PFSK-1 (cell line): ENCODE measurements around the gene MAML2.
A peak's percentile ranks its signal among the peaks of the same experiment; 100 is the strongest.

Experiments used
- FOXP2 ChIP-seq: optimal IDR thresholded peaks from 2 replicates; pipeline ENCODE3; 2011; ENCODE audit warnings: borderline replicate concordance, control low read depth, inconsistent platforms; ENCODE audit not compliant: insufficient read depth; ENCODE audit errors: extremely low read length, extremely low read depth
- POLR2AphosphoS5 ChIP-seq: IDR thresholded peaks from 2 replicates; pipeline ENCODE4 v1.6.1; 2012; ENCODE audit warnings: low read depth, mild to moderate bottlenecking, control low read depth, low read length, moderate library complexity
- SIN3A ChIP-seq: IDR thresholded peaks from 2 replicates; pipeline ENCODE4 v1.6.1; 2012; ENCODE audit warnings: mild to moderate bottlenecking, low read length, moderate library complexity, borderline replicate concordance; ENCODE audit not compliant: insufficient read depth
- TAF1 ChIP-seq: IDR thresholded peaks from 2 replicates; pipeline ENCODE4 v1.6.1; 2012; ENCODE audit warnings: low read length, control low read depth, borderline replicate concordance; ENCODE audit not compliant: insufficient read depth
- TF ChIP-seq, protein P1 (sequence below), 2 experiments: IDR thresholded peaks; 2 replicates each; pipeline versions ENCODE4 v1.6.1 to v1.8.0; 2011 to 2012; ENCODE audit warnings: low read depth in 2 of 2, low read length in 2 of 2, control low read depth in 1 of 2, inconsistent platforms in 1 of 2, mild to moderate bottlenecking in 1 of 2, moderate library complexity in 1 of 2; ENCODE audit not compliant: insufficient read depth in 1 of 2

Gene MAML2

DNA sequence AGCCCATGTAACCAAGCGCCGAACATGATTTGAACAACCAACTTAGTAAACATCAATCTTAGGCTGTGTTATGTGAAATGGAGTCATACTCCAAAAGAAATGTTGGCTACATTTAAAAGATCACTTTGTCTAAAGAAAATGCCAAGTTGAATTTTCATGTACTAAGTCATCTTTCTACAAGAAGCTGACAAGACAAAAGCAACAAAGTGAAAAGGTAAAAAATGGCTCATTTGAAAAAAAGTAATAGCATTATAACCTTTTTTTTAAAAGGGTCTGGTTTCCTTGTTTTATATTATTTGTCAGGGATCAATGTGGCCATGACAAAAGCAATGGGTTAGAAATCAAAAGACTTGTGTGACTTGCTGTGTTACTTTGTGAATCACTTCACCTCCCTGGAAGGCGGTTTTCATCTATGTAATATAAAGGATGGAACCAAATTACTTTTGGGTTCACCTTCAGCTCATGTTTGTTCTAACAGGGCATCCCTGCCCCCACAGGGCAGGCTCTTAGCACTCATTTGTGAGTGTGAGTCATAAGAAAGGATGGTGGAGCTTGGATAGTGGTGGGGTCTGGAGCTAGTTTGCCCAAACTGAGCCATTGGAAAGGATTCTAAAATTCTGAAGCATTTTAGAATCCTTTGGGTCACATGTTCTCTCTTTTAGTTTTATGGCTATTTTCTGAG, 287.1 kb downstream of the MAML2 start:
- TF ChIP-seq SIN3A (no peak), POLR2AphosphoS5 (no peak), FOXP2 (no peak), TAF1 (no peak; the same call in 1 of the 2 replicates)
- TF ChIP-seq, protein P1, sequence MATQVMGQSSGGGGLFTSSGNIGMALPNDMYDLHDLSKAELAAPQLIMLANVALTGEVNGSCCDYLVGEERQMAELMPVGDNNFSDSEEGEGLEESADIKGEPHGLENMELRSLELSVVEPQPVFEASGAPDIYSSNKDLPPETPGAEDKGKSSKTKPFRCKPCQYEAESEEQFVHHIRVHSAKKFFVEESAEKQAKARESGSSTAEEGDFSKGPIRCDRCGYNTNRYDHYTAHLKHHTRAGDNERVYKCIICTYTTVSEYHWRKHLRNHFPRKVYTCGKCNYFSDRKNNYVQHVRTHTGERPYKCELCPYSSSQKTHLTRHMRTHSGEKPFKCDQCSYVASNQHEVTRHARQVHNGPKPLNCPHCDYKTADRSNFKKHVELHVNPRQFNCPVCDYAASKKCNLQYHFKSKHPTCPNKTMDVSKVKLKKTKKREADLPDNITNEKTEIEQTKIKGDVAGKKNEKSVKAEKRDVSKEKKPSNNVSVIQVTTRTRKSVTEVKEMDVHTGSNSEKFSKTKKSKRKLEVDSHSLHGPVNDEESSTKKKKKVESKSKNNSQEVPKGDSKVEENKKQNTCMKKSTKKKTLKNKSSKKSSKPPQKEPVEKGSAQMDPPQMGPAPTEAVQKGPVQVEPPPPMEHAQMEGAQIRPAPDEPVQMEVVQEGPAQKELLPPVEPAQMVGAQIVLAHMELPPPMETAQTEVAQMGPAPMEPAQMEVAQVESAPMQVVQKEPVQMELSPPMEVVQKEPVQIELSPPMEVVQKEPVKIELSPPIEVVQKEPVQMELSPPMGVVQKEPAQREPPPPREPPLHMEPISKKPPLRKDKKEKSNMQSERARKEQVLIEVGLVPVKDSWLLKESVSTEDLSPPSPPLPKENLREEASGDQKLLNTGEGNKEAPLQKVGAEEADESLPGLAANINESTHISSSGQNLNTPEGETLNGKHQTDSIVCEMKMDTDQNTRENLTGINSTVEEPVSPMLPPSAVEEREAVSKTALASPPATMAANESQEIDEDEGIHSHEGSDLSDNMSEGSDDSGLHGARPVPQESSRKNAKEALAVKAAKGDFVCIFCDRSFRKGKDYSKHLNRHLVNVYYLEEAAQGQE (IDR thresholded peaks at IDR 0.05; ENCODE audit: insufficient read depth in 1 of 2, low read depth in 2 of 2, low read length in 2 of 2) = no peak

DNA sequence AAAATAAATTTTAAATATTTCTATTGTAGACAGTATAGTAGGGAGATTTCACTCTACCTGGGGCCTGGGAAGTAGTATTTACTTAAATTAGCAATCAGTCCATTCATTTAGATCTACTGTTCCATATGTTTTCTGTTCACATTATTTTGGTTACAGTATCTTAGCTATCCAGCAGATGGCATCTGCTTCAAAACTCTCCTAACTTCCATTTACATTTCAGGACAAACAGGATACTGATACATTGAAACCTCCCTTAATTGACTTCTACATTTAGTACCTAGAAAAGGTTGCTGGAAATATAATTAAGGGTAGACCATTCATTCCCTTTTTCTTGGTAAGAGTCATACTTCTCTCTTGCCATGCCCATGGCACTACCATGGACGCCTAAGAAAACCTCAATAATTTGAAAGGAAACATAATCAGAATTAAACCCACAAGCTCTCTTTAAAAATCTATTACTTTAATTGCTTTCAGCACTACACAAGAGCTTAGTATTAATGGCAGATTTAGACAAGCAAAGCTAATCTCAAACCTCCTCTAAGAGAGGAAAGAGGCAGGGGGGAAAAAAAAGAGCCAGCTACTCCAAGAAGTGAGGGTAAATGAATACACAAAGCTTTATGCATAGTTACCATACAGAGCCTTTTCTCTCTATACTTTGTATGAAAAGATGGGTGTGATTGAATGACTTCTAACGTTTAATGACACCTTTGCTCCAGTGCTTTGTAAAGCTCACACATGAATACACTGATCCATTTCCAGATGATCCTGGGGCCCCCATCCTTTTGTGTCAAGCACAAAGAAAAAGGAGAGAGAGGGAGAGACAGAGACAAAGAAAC, 287.9 kb downstream of the MAML2 start:
- TF ChIP-seq FOXP2 (no peak), POLR2AphosphoS5 (no peak), SIN3A (no peak), TAF1 (no peak)
- TF ChIP-seq, protein P1 (IDR thresholded peaks at IDR 0.05; ENCODE audit: insufficient read depth in 1 of 2, low read depth in 2 of 2, low read length in 2 of 2) = no peak

DNA sequence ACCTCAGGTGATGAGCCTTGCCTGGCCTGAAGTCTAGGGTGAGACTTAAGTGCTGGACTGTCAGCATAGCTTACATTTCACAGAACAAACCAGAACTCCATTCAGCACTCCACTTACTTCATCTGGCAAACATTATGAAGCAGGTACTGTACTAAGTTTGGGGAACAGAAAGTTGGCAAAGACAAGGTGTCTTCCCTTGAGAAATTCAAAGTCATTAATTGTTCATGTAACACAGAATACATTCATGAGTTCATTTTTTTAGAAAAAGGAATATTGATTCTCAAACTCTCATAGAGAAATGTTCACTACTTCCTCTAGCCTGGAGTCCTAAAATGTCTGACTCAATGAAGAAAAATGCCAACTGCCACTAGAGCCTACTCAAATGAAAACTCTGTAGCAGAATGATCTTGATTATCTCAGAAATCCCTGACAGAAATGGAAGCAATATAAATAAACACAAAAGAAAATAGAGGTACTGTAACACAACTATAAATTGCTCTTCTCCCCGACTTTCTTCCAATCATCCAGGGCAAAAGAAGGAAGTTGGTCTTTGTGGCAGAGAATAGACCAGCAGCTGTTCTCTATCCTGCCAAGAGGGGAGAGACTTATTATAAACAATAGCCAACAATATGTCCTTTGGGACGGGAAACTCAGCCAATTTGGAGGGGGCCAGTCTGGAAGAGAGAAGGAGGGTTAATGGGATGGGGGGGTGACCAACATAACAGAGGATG, 289.9 kb downstream of the MAML2 start:
- TF ChIP-seq, protein P1 (IDR thresholded peaks at IDR 0.05; ENCODE audit: insufficient read depth in 1 of 2, low read depth in 2 of 2, low read length in 2 of 2) = 0 out of 4 replicates have a peak, but pooled peaks of 1 of the 2 experiments have one; percentile 17
- TF ChIP-seq TAF1 = no peak

DNA sequence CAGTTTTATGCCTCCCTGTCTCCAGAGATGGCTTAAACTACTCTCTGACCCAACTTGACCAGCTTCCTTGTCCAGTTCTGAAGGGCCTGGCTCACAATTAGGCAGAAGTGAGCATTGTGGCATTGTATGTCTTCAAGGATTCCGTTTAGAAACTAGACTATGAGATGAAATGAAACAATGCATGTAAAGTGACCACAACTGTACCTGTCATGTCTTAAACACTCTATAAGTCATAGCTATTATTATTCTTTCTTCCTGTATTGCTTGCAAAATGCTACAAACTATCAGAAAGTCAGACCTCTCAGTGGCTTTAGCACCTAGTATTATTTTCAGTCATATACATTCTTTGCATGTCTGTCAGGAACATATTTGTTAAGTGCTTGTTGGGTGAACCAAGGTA, 291.2 kb downstream of the MAML2 start:
- TF ChIP-seq SIN3A (no peak), POLR2AphosphoS5 (no peak), TAF1 (no peak), FOXP2 (no peak)
- TF ChIP-seq, protein P1 (IDR thresholded peaks at IDR 0.05; ENCODE audit: insufficient read depth in 1 of 2, low read depth in 2 of 2, low read length in 2 of 2) = no peak
